Measurements from ENCODE around the gene R3HDM4.

- TF ChIP-seq FOXM1 (IDR thresholded peaks at IDR 0.05; ENCODE audit: borderline replicate concordance) = no peak
- TF ChIP-seq BHLHE40 (IDR thresholded peaks at IDR 0.05; ENCODE audit: borderline replicate concordance) = no peak
- no peak for TF ChIP-seq FOXA1 (IDR thresholded peaks at IDR 0.05)
- TF ChIP-seq NFRKB (IDR thresholded peaks at IDR 0.05) = no peak
- TF ChIP-seq SUZ12 (IDR thresholded peaks at IDR 0.05) = no peak
These were observed 36.2 kb downstream of the R3HDM4 start for GRCh38 chr19:876780-877314.

Measured in HEK293T (cell line).